Progenitor cell of endocrine pancreas (in vitro differentiated cells): ENCODE data around the gene ZNF469. TPM values are rescaled to one million over a fixed set of nuclear protein-coding genes. Genes with fewer than 3 reads are reported as not detected.
"Not testable (repeated sequence)": the region's sequence is repeated elsewhere in the genome, so short reads cannot be mapped to it uniquely, and the experiment has no call there.

Experiments
- DNase-seq: peaks from one replicate; pipeline ENCODE4 v3.0.0; 2021; ENCODE audit warnings: low spot score; ENCODE audit not compliant: unreplicated experiment
- H3K27ac Mint-ChIP-seq: 2 replicates; pipeline ENCODE4 v1.8.0; 2021; ENCODE audit warnings: mild to moderate bottlenecking, moderate library complexity, mixed read lengths
- H3K27me3 Mint-ChIP-seq: 2 replicates; pipeline ENCODE4 v1.8.0; 2021; ENCODE audit warnings: mixed read lengths
- H3K36me3 Mint-ChIP-seq: 2 replicates; pipeline ENCODE4 v1.8.0; 2022; ENCODE audit warnings: mixed read lengths; ENCODE audit not compliant: insufficient read depth
- H3K4me1 Mint-ChIP-seq: 2 replicates; pipeline ENCODE4 v1.8.0; 2021; ENCODE audit warnings: low read depth, mixed read lengths
- H3K4me3 Mint-ChIP-seq: 2 replicates; pipeline ENCODE4 v1.8.0; 2021; ENCODE audit warnings: low read depth, mild to moderate bottlenecking, moderate library complexity, mixed read lengths
- H3K9me3 Mint-ChIP-seq: 2 replicates; pipeline ENCODE4 v1.8.0; 2021; ENCODE audit warnings: low read depth, mixed read lengths
- CTCF ChIP-seq: fragments of 200-600 bp; sonication (generic); IDR thresholded peaks from one replicate; pipeline ENCODE4 v1.5.0; 2021; ENCODE audit warnings: antibody characterized with exemption, mild to moderate bottlenecking; ENCODE audit not compliant: unreplicated experiment
- total RNA-seq: library from RNA; stranded (reverse); gene quantifications from 2 replicates; pipeline ENCODE4 v1.2.1, GENCODE V29; 2021

Gene ZNF469
- total RNA-seq, 1 donor from 2014 or later = 0.05 TPM

GRCh38 chr16:88407042-88407420, 24.3 kb downstream of the ZNF469 start:
- H3K27me3 Mint-ChIP-seq = peaks cover 19% of the 10 kb centered on the region
- no peak overlapping the region for H3K4me3 Mint-ChIP-seq
- H3K4me1 Mint-ChIP-seq = no peaks in the 10 kb centered on the region
- no peak for DNase-seq
- H3K27ac Mint-ChIP-seq = peak overlapping the region; percentile 73
- H3K36me3 Mint-ChIP-seq = no peaks in the 10 kb centered on the region
- no peaks in the 10 kb centered on the region for H3K9me3 Mint-ChIP-seq
- no peak for TF ChIP-seq CTCF

GRCh38 chr16:88407807-88408206, 25.0 kb downstream of the ZNF469 start:
- Mint-ChIP-seq H3K36me3 (no peaks in the 10 kb centered on the region), H3K27ac (no peak overlapping the region), H3K4me1 (no peaks in the 10 kb centered on the region), H3K4me3 (no peak overlapping the region), H3K27me3 (peaks cover 19% of the 10 kb centered on the region), H3K9me3 (no peaks in the 10 kb centered on the region)
- no peak for TF ChIP-seq CTCF
- no peak for DNase-seq

GRCh38 chr16:88408561-88409142, 25.9 kb downstream of the ZNF469 start:
- peaks cover 16% of the 10 kb centered on the region for H3K27me3 Mint-ChIP-seq
- no peaks in the 10 kb centered on the region for H3K4me1 Mint-ChIP-seq
- H3K4me3 Mint-ChIP-seq = no peak overlapping the region
- H3K9me3 Mint-ChIP-seq = no peaks in the 10 kb centered on the region
- no peak for TF ChIP-seq CTCF
- no peak overlapping the region for H3K27ac Mint-ChIP-seq
- no peaks in the 10 kb centered on the region for H3K36me3 Mint-ChIP-seq
- DNase-seq = no peak

- no peak overlapping the region for H3K27ac Mint-ChIP-seq
- H3K9me3 Mint-ChIP-seq = no peaks in the 10 kb centered on the region
- H3K4me1 Mint-ChIP-seq = no peaks in the 10 kb centered on the region
- H3K4me3 Mint-ChIP-seq = no peak overlapping the region
- no peak for TF ChIP-seq CTCF
- peaks cover 13% of the 10 kb centered on the region for H3K27me3 Mint-ChIP-seq
- no peak for DNase-seq
- no peaks in the 10 kb centered on the region for H3K36me3 Mint-ChIP-seq
Observed at GRCh38 chr16:88409296-88410065, 26.7 kb downstream of the ZNF469 start.

GRCh38 chr16:88410297-88410968, 27.7 kb downstream of the ZNF469 start:
- not testable (repeated sequence) for H3K9me3 Mint-ChIP-seq, H3K36me3 Mint-ChIP-seq, H3K27me3 Mint-ChIP-seq, DNase-seq, H3K4me1 Mint-ChIP-seq, H3K4me3 Mint-ChIP-seq, H3K27ac Mint-ChIP-seq
